ENCODE measurements around the gene SCAF8.

The SCAF8 gene

DNA sequence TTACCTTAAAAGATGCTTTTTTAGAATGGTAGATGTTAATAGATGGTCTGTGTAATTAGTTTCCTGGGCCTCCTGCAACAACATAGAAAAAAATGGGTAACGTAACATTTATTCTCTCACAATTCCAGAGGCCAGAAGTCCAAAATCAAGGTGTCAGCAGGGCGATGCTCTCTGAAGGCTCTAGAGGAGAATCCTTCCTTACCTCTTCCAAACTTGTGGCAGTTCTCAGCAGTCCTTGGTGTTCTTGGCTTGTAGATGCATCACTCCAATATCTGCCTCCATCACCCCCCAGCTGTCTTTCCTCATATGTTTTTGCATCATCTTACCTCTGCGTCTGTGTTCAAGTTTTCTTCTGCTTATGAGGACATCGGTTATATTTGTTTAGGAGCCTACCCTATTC is 107.9 kb downstream of the SCAF8 start:
- DNase-seq (ENCODE audit: low read depth): no peak

DNA sequence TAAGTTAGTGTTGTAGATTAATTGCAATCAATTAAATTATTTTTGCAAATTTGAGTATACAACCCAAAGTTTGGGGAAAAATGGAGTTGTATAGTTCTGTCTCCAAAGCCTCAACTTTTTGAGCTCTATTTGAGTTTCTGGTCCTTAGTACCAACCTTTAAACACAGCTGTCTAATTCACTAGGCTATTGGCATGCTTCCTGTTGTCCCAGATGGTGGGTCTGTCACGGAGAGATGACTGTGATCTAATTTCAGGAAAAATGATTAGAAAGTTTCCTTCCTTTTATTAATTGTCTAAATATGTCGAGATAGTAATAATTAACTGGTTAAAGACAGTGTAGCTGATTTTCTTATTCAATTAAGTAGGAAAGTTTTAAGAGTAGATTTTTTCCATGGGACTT is 109.6 kb downstream of the SCAF8 start:
- DNase-seq (ENCODE audit: low read depth): no peak

DNA sequence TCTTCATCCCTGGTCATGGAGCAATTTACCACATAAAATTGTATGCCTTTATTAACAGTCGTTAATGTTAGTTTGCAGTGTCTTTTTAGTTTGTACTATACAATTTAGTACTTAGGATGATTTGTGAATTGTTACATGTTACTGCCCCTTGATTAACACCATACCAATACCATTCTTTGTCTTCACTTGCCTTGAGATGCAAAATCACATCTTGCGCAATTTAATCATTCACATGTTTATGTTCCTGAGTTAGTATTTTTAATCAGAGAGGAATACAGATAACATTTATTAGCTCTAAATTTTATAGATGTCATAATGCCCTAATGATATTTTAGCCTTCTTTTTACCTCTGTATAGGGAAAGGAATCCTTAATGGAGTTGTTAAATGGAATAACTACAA is 114.1 kb downstream of the SCAF8 start:
- DNase-seq (ENCODE audit: low read depth): no peak

DNA sequence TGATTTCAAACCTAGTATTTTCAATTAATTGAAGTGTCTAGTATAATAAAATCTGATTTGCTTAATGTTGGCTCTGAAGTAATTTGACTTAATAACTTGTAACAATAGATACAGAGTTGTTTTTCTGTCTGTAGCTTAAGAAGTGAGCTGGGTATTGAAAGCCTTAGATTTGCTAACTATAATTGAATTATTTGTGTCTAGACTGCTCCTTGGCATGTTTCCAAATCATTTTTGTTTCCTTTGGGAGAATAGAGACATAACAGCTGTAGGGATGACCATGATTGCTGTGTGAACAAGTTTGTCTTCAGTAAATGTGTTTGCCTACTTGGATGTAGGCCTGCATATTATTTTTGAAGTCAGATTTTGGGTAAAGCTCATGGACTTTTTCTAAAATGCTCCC is 115.4 kb downstream of the SCAF8 start:
- no peak for DNase-seq (ENCODE audit: low read depth)

DNA sequence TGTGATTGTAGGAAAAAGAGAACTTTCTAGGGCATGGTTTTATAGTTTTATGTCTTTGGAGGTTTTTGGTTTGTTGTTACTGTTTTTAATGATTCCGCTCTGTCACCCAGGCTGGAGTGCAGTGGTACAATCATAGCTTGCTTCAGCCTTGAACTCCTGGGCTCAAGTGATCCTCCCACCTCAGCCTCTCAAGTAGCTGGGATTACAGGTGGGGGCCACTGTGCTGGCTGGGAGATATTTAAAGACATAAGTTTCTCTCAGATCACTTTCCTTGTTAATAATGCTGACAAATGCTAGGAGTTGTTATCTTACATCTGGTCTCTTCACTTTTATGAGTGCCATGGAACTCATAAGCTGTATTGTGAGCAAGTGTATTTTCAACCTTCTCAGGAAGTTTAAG is 116.3 kb downstream of the SCAF8 start:
- DNase-seq (ENCODE audit: low read depth): no peak

DNA sequence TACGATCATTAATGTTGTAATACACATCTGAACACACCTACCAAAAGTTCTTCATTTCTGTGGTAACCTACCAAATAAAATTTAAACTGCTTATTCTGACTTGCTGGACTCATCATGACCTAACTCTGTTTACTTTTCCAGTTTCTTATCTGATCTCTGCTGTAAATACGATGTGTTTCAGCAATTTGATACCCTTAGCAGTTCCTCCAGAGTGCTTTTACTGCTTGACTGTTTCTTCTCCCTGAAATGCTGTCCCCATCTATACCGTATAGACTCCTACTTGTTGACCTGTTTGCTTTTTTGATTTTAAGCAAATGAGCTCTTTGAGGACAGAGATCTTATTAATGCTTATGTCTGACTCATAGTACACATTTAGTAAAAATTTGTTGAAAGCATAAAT is 119.5 kb downstream of the SCAF8 start:
- DNase-seq (ENCODE audit: low read depth): no peak

DNA sequence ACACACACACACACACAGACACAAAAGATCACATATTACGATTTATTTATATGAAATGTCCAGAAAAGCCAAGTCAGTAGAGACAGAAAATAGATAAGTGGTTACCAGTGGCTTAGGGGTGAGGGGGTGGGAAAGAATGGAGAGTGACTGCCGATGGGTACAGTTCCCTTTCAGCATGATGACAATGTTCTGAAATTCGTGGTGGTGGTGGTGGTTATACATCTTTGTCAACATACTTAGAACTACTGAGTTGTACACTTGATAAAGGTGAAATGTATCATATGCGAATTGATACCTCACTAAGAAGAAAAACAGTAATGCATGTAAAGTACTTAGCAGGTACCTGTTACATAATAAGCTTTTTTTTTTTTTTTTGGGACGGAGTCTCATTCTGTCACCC is 124.3 kb downstream of the SCAF8 start:
- no peak for DNase-seq (ENCODE audit: low read depth)

DNA sequence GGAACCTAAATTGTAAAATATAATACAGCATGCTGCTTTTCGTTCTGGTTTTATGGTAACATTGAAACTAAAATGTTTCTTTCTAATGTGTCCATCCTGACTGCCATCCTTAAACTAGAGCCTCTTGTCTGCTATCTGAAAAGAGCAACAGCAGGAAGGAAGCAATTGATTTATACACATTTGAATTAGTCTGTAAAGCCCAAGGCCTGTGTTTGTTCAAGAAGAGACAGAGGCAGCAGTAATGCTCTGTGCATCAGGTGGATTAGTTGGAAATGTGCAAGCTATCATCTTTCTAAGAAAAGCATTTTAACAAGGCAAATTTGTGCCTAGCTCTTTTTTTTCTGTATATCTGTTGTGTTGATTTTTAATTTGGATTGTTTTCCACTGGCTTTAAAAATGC is 128.6 kb downstream of the SCAF8 start:
- DNase-seq (ENCODE audit: low read depth): no peak

DNA sequence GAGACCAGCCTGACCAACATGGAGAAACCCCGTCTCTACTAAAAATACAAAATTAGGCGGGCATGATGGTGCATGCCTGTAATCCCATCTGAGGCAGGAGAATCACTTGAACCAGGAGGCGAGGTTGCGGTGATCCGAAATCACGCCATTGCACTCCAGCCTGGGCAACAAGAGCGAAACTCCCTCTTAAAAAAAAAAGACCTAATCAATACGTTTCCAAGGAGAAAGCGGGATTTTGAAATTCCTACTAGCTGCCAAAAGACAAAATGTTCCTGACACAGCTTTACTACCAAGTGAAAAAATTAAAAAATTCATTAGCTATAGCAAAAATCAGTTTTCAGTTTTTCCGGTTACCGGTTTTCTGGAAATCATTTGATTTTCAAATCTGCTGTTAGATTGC is 129.3 kb downstream of the SCAF8 start:
- DNase-seq (ENCODE audit: low read depth): no peak

DNA sequence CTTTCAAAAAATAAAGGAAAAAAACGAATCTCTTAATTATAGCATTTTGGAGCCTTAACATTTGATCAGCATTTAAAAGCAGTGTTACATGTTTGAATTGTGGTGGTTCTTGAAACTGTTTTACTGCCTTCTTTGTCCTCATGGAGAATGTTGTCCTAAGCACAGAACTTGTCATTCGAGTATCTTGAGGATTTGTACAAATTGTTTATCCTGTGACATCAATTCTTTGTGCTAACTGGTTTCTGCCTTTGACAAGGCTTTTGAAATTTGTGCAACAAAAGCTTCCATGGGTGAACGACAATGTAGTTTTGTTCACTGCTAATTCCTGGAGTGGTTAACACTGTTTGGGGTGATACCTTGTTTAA is 130.8 kb downstream of the SCAF8 start:
- no peak for DNase-seq (ENCODE audit: low read depth)

DNA sequence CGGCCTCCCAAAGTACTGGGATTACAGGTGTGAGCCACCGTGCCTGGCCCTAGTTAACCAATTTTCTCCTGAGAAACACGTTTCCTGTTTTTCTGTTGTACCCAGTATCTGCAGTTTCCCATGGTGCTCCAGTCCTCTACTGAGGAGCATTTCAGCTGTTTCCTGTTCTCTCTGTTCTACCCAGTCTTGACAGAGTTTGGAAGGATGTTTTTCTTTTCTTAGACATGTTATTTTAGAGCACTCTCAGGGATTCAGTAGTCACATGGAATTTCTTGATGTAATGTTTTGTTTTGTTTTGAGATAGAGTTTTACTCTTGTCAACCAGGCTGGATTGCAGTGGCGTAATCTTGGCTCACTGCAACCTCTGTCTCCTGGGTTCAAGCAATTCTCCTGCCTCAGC is 132.1 kb downstream of the SCAF8 start:
- no peak for DNase-seq (ENCODE audit: low read depth)

DNA sequence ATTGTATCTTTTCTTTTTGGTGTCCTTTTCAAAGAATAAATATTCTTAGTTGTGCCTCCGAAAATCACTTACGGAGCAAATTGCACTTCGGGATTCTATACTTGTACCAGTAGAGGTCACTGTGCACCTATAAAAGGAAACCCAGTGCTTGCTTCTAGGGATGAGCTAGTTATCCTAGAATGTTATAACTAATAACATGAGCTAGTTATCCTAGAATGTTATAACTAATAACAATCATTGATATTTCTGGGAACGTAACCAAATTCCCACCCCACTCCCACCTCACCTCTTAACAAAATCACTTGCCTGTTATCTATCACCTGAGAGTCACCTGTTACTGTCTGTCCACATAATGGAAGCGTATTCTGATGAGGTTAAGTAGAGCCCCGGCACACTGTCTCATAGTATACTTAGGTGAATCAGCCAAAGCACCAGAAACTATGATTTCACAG is 135.0 kb downstream of the SCAF8 start:
- no peak for DNase-seq (ENCODE audit: low read depth)

DNA sequence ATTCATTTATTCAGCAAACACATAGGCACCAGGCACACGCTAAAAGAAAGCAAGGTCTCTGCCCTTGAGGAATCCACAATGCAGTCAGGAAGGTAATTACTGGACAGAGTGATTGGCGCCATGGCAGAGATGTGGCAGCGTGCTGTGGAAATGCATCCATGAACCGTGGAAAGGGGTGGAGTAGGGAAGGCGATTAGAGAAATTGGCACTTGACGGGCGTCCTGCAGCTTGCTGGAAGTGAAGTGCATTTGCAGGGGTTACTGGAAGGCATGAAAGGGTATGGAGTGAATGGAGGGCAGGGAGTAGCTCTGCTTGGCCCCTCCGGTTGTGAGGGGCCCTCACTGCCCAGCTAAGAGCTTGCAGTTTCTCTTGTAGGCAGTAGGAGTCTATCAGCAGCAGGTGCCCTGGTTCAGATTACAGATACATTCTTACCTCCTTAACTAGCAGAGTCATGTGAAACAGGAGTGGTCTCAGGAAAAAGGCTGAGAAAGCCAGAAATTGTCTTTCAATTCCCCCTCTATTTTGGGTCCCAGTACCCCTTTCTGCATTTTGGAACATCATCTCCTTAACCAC is 139.4 kb downstream of the SCAF8 start:
- DNase-seq (ENCODE audit: low read depth): no peak

DNA sequence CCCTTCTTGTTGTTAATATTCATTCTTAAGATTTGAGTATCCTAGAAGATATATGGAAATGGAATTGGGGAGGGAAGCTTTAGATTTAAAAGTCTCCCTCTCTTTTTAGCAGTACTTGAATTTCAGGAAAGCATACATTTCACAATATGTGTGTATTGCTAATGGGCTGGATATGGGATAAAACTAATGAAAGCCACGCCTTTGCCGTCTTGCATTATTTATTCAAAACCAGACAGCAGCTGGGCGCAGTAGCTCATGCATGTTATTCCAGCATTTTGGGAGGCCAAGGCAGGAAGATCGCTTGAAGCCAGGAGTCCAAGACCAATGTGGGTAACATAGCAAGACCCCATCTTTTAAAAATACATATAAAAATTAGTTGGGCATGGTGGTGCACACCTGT is 140.3 kb downstream of the SCAF8 start:
- no peak for DNase-seq (ENCODE audit: low read depth)

DNA sequence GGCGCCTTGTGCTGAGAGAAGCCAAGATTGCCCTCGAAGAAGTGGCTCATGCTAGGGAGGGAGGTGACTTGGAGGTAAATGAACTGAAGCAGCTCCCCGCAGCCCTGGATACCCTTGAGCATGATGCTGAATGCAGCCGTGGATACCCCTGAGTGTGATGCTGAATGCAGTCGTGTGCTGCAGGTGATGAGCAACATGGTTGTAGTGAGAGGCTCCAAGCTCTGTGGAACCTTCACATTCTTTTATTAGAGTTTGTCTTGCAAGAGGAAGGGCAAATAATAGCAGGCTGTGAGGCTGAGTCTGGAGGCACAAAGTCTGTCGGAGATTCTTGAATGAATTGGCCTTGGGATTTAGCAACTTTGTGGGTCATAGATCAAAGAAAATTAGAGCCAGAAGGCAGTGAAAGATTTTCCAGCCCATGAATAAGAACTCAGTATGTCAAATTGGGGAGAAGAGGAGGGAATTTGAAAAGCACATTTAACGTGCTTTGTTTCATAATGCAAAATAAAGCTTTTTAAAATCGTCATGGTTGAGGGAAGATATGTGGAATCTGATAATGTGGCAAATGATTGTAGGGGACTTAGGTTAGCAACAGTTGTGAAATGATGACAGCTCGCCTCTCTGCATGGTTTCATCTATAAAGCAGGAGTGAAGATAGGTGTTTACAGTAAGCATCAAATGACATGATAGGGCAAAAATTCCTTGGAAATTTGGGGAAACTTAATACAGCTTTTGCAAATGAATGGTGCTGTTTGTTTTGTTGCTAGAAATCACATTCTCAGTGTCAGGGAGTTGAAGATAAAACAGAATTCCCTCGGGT is 141.8 kb downstream of the SCAF8 start:
- DNase-seq (ENCODE audit: low read depth): no peak

DNA sequence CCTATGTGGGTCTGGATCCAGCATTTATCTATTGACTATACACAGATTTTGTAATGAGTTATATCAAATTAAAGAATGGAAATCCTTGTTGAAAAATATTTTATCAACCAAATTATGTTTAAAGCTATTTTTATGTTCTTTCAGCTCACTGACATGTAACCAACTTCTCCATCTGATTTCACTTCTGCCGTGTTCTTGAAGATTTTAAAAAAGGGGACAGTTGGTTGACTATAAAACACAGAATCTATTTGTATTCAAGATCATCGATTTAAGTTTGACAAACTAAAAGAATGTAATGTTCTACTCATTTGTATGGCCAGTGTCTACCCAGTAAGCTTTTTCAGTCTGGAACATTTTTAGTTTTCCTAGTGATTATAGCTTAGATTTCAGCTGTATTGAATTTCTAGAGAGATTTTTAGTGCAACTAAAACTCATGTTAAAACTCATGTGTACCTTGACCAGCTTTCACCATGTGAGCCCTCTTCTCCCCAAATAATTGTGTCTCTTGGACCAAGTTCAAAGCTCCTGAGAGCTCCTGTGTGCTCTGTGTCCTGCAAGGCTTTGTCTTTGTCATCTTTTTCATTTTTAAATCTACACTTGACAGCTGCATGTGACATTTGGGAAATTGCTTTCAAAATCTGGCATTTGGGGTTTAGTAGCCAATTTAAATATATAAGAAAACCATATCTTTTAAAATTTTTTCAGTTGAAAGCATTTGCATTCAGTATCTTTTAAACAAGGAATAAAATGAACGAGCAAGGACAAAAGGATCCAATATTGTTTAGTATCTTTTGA is 143.5 kb downstream of the SCAF8 start:
- DNase-seq (ENCODE audit: low read depth): no peak

DNA sequence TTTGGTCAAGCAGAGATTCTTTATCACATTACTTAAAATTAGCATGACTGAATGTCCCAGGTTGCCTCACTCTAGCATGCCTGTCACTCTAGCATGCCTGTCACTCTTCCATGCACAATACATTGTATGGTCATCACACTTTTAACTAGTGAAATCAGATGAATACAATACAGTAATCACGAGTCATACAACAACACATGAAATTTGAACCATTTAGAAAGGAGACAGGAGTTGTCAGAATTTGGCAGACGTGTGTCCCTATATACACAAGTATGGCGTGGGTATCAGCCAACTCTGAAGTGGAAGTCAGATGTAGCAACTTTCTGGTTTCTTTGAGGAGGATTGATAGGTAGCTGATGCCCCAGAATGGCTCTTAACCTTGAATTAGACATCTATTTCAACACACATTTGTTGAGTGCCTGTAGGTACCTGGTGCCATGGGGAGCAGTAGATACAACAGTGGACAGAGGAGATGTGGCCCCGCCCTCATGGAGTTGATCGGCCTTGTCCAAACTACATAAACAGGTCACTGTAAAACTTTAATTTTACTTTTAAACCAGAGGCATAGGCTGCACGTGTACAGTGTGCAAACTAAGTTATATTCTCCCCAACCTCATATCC is 145.8 kb downstream of the SCAF8 start:
- no peak for DNase-seq (ENCODE audit: low read depth)

DNA sequence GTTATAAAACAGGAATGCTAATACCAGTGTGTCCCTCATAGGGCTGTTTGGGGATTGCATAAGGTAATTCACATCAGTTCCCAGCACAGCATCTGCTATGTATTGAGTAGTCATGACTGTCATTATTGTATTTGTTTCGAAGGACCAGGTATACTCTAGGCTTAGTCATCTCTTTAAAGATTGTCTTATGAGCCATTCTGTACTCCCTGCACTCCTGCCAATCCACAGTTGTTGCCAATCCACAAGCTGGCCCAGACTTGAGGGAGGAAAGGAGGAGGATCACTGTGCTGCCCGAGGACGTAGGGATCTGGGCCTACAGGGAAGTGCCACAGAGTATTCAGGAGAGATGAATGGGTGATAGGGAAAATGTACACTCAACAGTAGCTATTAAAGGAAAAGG is 148.9 kb downstream of the SCAF8 start:
- DNase-seq (ENCODE audit: low read depth): no peak
